ENCODE measurements around the gene SMIM14. TPM values are rescaled to one million over a fixed set of nuclear protein-coding genes. Genes with fewer than 3 reads are reported as not detected.

SMIM14 gene
- total RNA-seq, 1 experiment from 2014 or later, result 1.3 TPM

DNA sequence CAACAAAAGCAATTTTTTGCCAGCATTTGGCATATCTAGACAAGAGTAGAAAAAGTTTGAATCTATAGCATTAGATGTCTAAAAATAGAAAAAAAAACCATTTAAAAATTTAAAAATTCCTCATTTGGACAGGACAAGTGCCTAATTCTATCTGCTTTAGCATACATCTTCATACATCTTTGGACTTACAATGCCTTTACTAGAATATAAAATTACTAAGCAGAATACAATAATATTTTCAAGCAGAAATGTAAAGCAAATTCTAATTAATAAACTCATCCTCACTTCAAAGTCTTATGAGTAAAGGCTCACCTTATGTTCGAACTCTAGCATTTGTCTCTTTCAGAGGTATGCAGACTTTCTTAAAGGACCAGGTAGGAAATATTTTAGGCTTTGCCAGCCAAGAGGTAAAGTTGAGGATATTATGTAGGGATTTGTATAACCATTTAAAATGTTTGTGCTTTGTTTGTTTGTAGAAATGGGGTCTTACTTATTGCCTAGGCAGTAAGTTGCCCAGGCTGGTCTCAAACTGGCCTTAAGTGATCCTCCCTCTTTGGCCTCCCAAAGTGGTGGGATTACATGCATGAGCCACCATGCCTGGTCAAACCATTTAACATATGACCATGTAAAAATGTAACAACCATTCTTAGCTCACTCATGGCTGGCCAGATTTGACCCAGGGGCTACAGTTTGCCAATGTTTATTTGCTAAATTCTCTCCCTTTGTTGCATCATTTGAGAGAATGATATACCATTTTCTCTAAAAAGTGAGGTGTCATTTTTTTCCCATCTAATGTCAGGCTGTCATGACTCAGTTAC is 140.5 kb downstream of the SMIM14 start:
- Histone ChIP-seq H3K9me3 (replicated peaks) (no peaks in the 10 kb centered on the region), H3K36me3 (peaks cover 36% of the 10 kb centered on the region), H3K27me3 (no peaks in the 10 kb centered on the region), H3K27ac (no peak overlapping the region), H3K4me1 (no peaks in the 10 kb centered on the region), H3K4me3 (no peak overlapping the region)
- DNase-seq, result no peak

Other genes starting within 250 kb of the SMIM14 start
- 0.02 TPM in 1 of 2 replicates, not detected in the other for gene KLB, start 231.9 kb downstream of the SMIM14 start, total RNA-seq (2014; rRNA removed; shearing (Covaris generic))
- gene RPL9, start 179.9 kb downstream of the SMIM14 start, total RNA-seq (2014; rRNA removed; shearing (Covaris generic)), result 5,399 and 5,923 TPM in 2 replicates
- gene LIAS, start 179.8 kb downstream of the SMIM14 start, total RNA-seq (2014; rRNA removed; shearing (Covaris generic)), result 19.7 and 20.3 TPM in 2 replicates
- 67.3 and 80.3 TPM in 2 replicates for gene UGDH, start 111.4 kb downstream of the SMIM14 start, total RNA-seq (2014; rRNA removed; shearing (Covaris generic))
- gene UBE2K, start 59.3 kb upstream of the SMIM14 start, total RNA-seq (2014; rRNA removed; shearing (Covaris generic)), result 50.4 and 57.9 TPM in 2 replicates

All from SJCRH30 (cell line).